GM21786 (cell line): Measurements from ENCODE around the gene ANKRD13B.

Experiments
- ATAC-seq: cut with Tn5 transposase; IDR thresholded peaks from one replicate; pipeline ENCODE4 v1.9.1; 2021; ENCODE audit not compliant: unreplicated experiment

Gene ANKRD13B

DNA sequence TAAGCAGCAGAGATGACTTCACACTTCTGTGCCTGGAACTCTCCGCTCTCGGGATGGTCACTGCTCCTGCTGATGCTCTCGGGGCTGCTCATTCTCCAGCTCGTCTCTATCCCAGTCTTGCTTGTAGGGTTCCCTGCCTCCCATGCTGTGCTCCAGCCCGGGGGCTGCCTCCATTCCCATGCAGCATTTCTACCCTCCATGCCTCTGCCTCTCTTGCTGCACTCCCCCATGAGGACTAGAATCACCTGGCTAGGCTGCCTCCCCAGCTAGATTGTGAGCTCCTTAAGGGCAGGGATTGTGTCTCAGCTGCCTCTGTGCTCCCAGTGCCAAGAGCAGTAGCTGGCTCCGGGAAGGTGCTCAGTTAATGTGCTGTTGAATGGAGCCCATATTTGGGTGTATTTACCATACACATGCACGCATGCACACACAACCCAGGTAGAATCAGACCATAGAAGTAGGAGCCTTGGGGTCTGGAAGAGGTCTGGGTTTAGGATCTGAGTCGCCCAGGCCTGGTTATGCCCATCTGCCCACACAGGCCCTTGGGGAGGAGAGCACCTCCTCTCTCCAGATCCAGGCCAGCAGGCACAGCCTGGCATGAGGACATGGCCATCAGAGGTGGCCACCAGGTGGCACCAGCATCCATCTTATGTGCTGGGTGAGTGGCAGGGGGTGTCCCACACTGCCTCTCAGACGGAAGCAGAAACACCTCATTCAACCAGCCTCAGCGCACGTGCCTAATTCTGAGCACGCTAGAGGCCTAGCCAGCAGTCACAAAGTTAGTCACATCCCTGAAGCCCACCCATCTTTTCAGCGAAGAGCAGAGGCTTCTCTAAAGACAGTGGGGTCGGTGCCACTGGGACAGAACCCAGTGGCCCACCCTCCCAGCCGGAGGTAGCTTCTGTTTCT, 12.8 kb upstream of the ANKRD13B start:
- peak; percentile 79 for ATAC-seq

DNA sequence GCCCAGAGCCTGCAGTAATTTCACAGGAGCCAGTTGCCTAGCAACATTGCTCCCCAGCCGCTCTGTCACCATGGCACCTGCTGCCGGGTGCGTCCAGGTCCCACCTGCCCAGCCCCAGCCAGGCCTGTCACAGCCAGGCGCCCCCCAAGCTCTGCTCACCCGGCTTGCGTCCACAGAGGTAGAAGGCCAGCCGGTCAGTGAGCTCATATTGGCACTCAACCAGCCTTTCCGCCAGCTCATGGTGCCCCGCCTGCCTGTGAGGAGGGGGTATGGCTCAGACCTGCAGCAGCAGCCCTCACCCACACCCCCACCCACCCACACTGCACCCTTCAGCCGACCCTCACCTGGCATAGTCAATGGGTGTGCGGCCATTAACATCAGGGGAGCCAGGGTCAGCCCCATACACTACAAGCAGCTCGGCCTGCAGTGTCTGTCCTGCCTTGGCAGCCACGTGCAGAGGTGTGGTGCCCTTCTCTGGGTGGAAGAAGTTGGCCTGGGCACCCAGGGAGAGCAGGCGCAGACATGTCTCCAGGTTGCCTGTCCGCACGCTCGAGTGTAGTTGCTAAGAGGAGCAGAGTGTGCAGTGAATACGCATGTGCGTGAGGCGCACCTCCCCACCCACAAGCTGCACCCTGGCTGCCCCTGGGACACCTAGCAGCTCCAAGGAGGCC, 11.2 kb upstream of the ANKRD13B start:
- ATAC-seq, result no peak

DNA sequence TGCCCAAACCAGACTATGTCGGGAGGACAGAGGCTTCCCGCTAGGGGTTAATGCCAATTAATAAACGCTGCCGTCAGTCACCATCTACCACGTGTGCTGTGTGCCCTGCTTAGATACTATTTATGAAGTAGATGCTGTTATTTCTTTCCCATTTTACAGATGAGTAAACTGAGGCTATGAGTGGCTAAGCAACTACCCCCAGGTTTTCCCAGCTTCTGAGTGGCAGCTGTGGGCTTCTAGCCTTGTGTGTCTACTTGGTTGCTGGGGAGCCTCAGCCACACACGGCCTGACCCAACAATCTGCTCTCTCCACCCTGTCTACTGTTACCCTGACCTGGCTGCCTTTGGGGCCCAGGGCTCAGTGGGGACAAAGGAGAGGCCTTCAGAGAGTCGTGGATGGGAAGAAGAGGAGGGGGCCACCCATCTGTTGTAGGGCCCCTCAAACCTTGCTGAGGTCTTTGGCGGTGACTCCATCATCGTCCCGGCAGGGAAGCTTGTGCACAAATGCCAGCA, 10.6 kb upstream of the ANKRD13B start:
- ATAC-seq, result no peak

DNA sequence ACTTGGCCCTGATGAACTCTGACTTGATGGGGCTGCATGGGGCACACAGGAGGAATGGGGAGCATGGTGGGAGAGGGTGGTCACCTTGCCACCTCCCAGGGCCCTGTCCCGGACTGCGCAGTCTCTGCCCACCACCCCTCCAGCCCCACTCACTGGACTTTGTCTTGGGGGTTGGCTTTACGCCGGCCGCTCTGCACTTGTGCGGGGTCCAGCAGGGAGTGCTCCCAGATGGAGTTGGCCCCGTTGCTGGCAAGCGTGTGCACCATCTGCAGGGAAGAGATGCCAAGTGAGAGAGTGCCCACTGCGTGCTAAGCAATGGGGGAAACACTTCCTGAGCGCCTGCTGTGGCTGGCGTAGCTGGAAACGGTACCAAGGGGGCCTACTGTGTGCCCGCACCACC, 10.2 kb upstream of the ANKRD13B start:
- no peak for ATAC-seq

DNA sequence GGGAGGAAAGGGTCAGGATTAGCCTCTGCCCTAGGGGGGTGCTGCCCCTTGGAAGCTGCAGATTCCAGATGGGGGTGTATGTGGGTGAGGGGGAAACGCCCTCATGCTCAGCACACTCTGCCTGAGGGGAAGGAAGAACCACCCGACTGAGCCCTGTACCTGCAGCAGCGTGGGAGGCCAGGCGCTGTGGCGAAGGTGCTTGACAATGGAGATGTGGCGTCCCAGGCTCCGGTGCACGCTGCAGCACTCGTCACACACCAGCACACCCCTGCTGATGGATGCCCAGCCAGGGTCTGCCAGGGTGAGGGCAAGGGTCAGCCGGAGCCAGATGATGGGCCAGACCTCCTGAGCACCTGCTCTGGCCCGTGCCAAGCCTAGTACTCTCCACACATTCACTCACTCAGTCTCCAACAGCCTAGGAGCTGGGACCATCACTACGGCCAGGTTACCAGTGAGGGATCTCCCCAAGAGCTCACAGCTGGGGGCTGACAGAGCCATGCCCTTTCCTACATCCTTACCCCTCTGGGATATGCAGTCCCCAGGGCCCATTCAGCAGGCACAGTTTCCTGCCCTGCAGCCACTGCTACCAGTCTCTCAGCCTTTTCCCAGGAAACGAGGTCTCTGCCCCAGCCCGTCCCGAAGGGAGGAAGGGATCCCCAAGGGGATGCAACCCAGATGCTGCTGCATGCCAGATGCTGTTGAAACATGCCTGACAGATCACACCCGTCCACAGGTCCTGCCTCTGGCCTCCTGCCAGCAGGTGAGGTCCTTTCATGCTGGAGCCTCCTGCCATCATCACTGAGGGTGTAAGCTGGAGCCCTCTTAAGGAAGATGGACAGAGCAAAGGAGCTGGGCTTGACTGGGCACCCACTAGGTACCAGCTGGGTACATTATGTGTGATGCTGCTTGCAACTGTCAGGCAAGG, 9.3 kb upstream of the ANKRD13B start:
- no peak for ATAC-seq

DNA sequence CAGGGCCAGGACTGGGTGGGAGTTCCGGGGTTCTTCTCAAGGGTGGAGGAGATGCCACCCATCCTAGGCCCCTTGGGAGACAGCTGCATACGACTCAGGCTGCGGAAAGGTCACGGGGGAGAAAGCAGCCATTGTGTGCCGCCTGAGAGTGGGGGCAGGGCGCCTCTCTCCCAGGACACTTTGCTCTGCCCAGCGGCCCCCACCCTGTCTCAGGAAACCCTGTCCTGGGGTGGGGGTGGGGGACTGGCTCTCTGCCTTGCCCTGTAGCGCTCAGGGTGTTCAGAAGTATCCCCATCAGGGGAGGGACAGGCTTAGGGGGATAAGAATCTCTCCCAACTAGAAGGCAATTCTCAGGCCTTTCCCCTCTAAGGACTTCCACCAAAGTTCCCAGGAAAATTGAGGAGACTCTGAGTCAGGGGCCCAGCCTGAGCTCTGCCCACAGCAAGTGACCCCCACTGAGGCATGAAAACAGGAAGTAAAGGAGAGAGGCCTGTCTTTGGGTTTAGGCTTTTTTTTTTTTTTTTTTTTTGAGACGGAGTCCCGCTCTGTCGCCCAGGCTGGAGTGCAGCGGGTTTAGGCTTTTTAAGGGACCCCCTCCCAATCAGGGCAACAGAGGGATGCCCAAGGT, 8.4 kb upstream of the ANKRD13B start:
- no peak for ATAC-seq

DNA sequence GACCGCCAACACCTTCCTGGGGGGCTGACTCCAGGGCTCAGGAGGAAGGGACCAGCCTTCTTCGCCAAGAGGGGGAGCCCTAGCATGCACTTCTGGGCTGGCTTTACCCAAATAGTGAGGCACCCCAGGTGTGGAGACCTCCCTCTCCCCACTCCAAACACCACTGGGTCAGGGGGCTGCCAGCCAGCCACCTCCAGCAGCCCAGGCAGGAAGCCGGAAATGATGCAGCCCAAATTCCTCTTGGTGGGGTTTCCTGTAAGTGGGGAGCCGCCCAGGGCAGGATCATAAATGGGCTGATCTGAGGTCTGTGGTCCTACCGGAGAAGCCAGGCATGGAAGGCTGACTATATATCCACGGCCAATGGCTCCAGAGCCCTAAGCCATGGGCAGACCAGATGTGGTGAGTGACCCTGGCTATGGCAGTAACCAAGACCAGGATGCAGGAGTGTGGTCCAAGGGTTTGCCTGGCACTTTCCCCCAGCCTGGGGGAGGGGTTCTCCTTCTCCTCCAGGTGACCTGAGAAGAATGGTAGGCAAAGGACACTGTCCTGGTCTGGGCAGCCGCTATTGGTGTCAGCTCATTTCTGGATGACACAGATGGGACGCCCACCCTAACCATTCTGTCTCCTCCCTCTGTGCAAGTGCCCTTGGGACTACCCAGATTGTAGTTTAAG, 7.7 kb upstream of the ANKRD13B start:
- ATAC-seq, result no peak

DNA sequence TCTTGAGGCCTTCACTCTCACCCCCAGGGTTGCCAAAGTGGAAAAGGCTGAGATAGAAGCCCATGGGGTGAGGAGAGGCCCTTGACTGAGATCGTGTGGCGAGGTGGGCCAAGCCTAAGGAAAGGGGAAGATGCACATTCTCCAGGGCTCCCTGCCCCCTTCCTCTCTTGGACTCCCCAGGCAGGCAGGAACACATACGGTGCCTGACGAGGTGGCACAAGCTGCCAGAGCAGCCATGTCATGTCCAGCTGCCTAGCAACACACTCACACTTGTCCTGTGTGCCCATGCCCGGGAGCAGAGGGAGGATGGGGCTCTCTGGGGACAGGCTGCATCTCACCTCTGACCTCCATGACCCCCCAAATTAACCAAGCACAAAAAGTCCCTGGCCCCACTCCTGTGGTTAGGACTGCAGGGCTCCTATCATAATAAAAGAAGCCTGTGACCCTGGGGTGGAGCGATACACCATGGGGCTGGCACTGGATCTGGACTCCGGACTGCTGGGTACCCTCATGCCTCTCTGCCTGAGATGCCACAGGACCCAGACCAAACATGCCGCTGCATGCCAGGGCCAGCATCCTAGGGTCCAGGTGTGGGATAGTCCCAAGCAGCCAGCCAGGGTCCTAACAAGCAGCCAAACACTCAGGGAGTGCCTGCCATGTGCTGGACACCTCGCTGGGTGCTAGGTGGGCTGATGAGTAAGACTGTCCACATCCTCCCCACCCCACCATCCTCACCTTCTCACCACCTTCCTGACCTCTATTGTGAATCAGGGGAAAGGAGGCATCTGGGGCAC, 6.1 kb upstream of the ANKRD13B start:
- ATAC-seq, result no peak

DNA sequence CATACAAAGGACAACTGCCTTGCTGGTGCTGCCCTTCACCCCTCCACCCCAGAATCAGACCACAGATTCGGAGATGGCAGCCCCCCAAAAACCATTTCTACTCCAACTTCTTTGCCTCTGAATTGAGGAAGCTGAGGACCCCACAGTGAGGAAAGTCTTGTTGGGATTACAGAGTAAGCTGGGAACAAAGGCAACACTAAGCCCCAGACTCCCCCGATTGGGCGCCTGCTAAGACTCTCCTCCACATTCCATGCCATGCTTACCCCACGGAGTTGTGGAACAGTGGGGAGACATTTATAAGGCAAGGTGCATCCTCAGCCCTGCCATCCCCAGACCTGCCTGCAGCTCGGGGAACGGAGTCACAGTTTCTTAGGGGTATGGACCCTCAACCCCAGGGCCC, 5.3 kb upstream of the ANKRD13B start:
- ATAC-seq, result no peak

DNA sequence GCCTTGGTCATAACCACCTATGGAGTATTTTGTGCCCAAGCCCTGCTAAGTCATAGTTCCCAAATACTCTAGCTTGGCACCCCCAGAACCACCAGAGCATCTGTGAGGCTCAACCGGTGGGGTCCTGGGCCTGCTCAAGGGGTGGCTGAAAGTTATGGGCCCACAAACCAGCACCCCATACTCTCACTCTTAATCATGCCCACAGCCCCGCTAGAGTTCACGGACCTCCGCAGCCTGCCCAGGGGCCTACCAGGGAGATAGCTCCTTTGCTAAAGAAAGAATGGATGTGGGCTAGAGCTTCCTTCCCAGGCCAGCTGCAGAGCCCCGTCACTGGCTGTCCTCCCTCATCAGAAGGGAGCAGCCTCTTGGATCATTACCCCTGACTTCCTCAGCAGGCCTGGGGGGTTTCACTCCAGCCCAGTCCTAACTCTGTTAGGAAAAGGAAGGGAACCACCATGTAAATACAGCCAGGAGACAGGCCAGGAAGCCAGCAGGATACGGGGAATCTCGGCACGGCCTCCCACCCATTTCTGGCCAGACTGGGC, 4.8 kb upstream of the ANKRD13B start:
- ATAC-seq, result no peak

DNA sequence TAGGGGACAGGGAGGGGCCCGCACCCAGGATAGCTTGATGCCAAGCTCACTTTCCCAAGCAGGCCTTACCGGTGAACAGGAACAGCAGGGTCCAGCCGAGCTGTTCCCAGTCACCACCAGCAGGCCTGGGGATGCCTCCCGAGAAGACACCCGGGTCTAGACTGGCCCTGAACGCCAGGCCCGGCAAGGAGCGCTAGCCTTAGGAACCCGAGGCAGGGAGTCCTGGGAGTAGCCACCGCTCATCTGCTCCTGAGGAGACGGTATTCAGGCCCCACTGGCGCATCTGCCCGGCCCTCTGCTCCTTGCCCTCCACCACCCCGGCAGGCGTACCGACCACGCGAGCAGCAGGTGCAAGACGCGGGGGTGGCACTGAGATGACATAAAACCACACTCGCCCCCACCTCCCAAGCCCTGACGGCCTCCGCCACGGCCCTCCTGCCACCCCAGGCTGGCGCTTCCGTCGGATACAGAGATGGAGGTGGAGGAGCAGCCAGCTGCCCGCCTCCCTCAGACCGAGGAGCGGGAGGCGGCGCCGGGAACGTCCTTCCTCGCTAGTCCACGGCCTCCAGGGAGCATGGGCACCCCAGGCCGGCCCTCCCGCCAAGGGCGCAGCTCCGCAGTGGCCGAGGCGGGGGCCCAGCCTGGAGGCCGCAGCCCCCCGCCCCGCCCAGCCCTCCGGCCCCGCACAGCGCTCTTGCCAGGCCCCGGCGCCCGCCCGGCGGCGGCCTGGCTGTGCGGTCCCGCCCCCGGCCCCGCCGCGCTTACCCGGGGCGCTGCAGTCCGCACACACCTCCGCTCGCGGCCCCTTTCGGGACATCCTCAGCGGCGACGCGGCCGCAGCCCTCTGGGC, 4.1 kb upstream of the ANKRD13B start:
- no peak for ATAC-seq

DNA sequence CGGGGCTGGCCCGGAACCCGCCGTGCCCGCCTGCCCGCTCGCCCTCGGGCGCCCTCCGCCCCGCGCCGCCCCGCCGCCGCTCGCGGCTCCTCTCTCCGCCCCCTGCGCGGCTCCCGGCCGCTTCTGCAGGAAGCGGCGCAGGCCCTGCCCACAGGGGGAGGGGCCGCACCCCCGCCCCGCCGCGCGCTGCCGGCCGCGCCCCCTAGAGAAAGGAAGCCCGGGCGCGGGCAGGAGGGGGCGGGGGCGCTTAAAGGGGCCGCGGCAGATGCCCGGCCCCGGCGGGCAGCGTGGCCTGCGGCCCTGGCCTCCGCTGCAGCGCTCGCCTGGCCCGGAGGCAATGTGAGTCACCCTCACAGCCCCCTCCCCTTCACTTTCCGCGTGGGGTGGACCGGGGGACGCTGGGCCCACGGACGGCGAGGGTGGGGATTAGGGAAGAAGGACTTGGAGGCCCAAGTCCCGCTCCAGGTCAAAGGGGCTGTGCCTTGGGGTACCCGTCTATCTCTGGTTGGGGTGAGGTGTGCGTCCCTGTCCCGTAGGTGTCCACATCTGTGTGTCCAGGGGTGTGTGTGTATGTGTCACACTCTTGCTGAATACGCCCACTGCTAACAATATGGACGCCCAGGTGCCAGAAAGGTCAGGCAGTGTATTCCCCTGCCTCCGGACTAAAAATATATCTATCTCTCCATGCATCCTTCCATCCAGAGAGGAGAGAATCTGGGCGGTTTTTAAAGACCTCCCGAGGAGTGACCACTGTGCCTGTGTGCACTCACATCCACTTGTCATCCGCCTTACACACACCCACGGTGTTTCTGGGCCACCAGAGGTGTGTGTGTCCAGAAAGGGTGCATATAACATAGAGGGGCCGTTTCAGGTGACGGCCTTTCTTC, 3.2 kb upstream of the ANKRD13B start, which contains the start of gene GIT1:
TSS of gene GIT1 (minus strand) at position 125 of the 887 bp plus-strand sequence. CDS start 270 bp downstream, outside the sequence.
- ATAC-seq, result no peak

DNA sequence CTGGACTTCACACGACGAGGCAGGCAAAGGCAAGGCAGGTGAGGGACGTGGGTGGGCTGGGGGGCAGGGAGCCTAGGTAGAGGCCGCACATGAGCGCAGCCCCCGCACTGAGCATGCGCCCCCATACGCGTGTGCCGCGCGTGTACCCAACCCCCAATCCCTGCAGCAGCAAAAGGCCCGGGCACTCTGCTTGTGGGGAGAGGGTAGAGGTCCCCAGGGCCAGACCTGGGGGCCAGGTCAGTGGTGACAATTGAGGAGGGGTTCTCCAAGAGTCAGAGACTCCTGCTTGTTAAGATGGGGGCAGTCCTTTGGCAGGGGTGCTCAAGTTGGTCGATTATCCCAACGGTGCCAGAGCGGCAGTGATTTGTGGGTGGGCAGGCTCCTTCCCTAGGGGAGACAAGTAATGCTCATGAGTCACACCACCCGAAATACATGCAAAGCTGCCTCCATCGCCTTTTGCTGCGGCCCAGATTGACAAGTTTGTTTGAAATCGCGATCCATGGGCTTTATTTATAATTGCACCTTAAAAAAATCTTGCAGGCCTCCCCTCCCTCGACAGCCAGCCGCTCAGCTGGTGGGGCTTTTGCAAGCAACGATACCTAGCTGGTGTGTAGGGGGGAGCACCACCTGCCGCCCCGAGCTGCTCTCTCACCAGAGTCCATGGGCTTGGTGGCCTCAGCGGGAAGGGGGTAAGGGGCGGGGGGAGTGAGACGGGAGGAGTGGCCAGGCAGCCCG, 2.4 kb upstream of the ANKRD13B start:
- ATAC-seq, result no peak

DNA sequence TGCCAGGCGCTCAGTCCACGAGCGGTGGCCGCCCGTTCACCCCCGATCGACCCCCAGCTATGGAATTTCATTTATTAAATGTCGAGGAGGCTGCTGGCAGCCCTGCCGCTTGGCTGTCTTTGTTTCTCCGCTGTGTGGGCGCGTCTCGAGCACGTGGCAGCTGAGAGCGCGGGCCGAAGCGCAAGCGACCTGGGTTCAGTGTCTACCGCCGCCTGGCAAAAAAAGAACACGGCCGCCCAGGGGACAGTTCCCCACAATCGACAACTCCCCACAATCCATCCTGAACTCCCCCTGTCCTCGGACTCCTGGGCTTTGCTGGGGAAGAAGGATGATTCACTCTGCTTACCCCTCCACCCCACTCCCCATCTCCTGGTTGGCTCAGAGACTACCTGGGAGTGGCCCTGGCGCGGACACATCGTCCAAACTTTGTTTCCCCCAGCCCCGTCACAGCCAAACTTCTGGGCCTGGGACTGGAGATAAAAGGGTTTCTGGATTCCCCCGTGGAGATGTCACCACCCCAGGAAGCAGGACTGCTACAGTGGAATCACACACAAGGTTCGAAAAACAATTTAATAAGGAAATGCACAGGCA, 1.7 kb upstream of the ANKRD13B start:
- no peak for ATAC-seq

DNA sequence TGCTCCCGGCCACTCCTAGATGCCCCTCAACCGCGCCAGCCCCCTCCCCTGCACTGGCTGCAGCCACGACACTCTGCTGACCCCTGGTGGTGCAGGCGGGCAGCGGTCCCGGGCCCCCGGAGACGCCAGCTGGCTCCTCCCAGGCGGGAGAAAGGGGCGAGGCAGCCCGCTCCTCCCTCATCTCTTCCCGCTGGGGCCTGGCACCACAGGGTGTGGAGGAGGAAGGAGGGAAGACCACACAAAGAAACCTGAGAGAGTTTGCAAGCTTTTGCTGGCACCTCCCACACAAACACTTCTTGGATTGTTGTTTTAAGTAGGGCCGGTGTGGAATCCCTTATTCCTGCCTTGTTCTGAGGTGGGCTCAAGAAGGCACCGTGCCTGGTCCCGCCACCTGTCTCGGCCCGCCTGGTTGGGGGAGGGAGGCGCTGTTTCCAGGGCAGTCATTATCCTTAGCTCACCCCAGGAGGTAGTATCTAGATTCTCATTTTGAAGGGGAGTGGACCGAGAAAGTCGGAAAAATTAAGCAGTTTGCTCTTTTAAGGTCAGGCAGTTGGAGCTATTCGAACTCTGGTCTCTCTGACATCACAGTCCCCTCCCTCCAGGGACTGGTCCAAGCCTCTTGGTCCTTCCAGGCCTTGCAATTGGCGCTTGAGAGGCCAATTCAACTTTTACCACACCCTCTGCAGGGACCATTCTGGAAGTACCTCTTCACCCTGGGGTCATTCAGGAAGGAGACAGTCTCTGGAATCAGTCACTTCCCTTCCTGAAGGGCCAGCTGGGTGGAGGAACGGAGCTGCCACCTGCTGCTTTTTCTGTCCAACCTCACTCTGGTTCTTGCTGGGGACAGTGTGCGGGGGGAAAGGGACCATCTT, 959 bp upstream of the ANKRD13B start:
- ATAC-seq, result no peak
